Mesenteric fat pad (tissue), 1 donor: ENCODE results near the gene ADAMTS12. TPM values are rescaled to one million over a fixed set of nuclear protein-coding genes. Genes with fewer than 3 reads are reported as not detected.

ENCODE experiments used
- DNase-seq: peaks from one replicate; pipeline ENCODE4 v3.0.0-alpha.2; 2020; ENCODE audit warnings: low spot score
- total RNA-seq: library from RNA; stranded (reverse); fragmentation: NEBNext Ultra II Directional; extraction: Animal tissue kit (Norgen Biotek cat#: 25700); gene quantifications from one replicate; pipeline ENCODE4 v1.2.1, GENCODE V29; 2021
- donor health status: DM: yes; HTN: yes; CAD: no.

The ADAMTS12 gene
- total RNA-seq, 1 donor from 2014 or later = 41.2 TPM

GRCh38 chr5:33850100-33850594, 41.6 kb downstream of the ADAMTS12 start:
- no peak for DNase-seq

DNA sequence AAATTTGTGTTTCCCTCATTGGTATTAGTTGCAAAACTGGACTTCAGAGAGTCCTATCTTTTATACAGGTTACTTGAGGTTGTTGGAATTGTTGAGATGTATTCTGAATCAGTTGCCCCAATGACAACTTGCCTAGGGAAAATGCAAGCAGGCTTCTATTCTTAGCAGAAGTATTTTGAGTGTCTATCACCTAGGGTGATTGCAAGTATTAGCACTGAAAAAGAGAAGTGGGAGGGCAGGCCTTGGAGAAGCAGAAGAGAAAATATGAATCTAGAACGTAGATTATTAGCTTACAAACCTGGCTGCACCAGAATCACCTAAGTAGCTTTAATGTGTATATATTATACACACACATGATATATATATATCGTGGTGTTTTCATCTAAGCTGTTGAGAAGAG, 43.2 kb downstream of the ADAMTS12 start:
- no peak for DNase-seq

DNA sequence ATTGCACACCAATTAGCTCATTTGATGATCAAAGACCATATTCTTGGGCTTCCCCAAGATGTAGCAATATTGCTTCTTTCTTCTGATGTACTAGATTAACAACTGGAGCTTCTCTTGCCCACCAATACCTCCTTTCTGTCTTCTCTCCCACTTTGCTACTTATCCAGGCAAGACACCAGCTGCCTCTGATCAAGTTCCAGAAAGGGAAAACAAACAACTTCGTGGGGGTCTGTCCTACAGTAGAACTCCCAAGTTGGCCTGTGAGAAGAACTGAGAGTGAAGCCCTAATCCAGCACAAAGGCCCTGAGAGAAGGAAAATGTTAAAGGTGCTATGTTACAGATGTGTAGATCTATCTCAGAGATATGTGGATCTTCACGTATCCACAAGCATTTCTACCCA, 44.9 kb downstream of the ADAMTS12 start:
- DNase-seq = no peak

- DNase-seq = no peak
Measured at GRCh38 chr5:33843579-33843978, 48.2 kb downstream of the ADAMTS12 start.

- no peak for DNase-seq
Measured at GRCh38 chr5:33842456-33842855, 49.3 kb downstream of the ADAMTS12 start.

- no peak for DNase-seq
Measured at GRCh38 chr5:33841891-33842290, 49.9 kb downstream of the ADAMTS12 start.

DNA sequence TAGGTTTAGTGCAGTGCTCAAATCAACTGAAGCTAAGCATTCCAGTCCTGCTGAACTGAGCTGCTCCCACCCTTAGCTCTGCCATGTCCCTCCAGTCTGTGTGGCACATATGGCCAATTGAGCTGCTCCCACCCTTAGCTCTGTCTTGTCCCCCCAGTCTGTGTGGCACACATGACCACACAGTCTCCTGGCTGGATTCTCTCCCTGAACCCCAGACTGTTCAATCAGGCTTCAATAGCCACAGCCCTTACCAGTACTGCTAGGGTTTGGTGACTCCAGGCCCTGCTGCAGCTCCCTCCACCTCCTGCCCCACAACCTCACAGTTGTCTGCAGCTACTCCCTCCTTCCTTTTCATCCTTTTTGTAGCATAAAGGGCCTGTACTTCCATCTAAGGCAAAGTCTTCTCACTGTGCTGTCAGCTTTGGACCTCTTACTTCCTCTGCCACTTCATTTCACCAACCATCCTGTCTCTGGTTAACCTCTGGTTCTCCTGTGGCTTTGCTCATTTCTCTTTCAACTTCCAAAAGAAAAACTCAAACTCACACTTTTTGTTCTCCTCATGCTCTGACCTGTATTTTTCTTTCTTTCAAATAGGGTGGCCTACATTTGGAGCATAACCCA, 50.8 kb downstream of the ADAMTS12 start:
- DNase-seq = no peak

- DNase-seq = no peak
Measured at GRCh38 chr5:33837301-33837700, 54.5 kb downstream of the ADAMTS12 start.

- DNase-seq = no peak
Measured at GRCh38 chr5:33834334-33834733, 57.5 kb downstream of the ADAMTS12 start.

DNA sequence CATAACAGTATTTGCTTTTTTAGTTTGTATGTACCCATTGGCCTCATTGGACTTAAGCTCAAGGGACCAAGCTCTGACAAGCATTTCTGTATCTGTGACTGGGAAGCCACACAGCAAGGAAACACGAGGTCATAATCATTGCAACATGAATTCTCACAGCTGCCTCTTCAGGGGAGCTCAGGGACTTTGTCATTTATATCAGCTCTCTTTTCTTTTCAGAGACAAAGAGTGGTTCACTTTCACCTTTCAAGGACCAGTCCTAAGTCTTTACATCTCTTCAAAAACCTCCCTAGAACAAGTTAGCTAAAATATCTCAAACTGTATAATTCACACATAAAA, 58.6 kb downstream of the ADAMTS12 start:
- DNase-seq = no peak

DNA sequence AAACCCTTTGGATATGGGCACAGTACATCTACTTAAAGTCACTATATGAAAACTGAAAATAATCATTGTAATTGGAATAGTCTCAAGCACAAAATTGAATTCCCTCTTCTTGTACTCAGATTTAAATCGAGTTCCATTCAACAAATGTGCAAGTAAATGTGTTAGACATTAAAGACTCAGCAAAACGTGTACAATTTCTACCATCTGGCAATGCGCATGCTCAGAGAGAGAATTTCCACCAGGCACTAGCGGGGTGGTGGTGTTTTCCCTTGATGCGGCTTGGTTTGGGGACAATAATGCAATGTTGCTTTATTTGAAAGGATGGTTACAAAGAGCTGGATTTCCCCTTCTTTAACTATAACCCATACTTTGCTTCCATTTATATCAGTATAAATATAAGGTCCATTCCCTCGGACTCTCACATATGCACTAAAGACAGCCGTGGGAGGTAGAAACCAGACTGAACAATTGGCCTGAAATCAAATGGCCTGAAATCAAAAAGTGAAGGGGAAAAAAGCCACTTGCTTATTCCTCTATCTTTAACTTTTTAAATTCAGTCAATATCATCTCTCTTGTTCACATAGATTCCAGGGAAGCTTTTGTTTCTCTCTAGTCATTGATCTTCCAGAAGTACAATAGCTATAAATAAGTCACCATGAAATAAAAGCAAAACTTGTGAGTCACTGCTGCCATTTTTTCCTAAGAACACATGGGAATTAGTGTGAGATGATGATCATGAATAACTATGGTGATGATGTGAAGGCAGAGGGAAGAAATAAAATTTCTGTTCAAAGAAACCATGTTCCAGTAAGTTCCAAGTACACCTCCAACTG, 59.2 kb downstream of the ADAMTS12 start:
- no peak for DNase-seq

DNA sequence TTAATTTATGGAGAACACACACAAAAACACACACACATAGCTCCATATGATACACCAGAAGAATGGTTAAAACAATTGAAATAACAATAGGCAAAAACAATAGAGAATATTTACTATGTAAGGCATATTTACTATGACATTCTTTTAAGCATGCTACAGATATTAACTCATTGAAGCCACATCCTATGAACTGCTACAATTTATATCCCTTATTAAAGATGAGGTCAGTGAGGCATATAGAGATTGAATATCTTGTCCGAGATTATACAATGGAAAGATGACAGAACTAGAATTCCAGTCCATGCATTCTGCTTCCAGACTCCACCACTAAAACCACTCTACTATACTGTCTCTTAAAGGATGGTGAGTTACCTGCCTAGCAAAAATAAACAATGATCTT, 60.7 kb downstream of the ADAMTS12 start:
- no peak for DNase-seq

DNA sequence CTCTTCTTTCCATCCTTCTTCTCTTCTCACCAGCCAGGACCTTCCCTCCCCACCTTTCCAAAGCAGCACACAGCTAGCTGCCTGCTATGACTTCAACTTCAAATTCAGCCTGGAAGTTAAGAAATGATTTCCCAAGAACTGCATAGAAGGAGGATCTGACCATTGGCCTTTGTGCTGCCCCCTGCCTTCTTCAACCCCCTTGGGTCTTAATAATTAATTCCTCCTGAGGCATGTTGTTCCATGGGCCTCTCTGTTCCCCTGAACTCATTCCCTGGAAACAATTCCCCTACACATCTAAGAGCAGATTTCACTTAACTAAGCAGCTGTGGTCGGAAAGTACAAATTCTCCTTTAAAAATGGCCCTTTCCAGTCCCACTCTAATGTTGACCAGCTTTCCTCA, 62.4 kb downstream of the ADAMTS12 start:
- DNase-seq = no peak

DNA sequence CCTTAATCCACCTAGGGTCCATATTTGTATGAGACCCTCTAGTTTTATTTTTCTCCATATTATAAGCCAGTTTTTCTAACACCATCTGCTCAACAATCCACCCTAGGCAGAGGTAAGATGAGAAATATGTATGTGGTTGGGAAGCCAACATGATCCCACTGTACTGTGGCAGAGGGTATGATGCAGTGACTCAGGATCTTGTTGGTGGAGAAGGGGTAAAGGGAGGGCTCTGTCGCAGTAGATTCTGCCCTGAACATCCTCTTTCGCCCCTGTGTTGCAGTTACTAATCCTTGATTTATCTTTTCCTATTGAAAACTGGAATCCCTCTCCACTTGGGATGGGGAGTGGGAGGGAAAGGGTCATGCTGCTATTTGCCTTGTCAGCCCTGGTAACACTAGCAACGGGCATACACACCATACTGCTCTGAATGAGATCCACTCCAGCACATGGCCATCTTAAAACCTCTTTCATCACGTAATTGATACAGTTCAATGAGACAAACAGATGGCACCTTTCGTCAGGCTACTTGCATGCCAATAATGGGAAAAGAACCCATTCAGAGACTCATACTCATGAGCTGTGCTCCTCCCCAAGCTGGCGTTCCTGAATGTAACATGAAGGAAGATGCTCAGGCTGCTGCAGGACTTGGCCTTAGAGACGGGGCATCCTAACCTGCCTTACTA, 63.0 kb downstream of the ADAMTS12 start:
- no peak for DNase-seq

GRCh38 chr5:33827885-33828284, 63.9 kb downstream of the ADAMTS12 start:
- no peak for DNase-seq

DNA sequence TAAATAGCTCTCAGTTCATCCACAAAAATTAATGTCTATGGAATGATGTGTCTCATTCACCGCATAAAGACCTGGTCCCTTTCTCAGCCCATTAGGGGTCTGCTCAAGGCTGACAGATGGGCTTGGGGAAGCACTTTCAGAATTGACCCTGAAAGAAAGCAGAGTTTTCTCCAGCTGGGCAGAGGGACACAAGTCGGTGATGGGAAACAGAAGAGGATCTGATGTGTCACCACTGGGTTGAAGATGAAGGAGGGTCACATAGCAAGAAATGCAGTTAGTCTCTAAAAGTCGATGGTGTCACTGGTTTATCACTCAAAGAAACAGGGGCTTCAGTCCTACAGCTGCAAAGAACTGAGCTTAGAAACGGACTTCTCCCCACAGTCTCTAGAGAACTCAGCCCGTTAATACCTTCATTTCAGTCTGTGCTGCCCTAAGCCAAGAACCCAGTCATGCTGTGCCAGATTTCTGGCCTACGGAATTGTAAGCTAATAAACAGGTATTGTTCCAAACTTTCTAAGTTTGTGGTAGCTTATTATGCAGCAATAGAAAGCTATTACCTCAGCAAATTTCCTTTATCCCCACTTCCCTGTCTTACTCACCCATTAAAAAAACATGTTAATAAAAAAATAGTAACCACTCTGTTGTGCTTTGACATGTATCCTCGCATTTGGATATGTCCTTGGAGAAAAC, 64.6 kb downstream of the ADAMTS12 start:
- no peak for DNase-seq

- DNase-seq = no peak
Measured at GRCh38 chr5:33824516-33825195, 67.1 kb downstream of the ADAMTS12 start.

DNA sequence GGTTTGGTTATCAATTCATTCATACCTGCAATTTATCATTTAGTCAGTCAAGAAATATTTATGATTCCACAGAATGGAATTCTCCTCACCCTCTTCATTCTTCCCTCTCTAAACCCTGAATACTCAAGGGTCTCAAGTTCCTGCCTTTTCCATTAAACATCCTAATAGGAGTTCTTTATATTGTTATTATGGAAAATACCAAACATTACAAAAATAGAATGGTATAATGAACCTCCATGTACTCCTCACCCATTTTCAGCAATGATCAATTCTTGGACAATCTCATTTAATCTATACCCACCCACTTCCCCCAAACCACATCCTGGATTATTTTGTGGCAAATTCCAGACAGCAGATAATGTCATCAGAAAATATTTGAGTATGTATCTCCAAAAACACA, 74.5 kb downstream of the ADAMTS12 start:
- no peak for DNase-seq

GRCh38 chr5:33816791-33817190, 75.0 kb downstream of the ADAMTS12 start:
- DNase-seq = no peak

- DNase-seq = no peak
Measured at GRCh38 chr5:33812746-33813145, 79.0 kb downstream of the ADAMTS12 start.

- DNase-seq = no peak
Measured at GRCh38 chr5:33810491-33811120, 81.2 kb downstream of the ADAMTS12 start.
